ENCODE results near the gene LRP6. TPM values are rescaled to one million over a fixed set of nuclear protein-coding genes. Genes with fewer than 3 reads are reported as not detected.
"Not testable (repeated sequence)": the region's sequence is repeated elsewhere in the genome, so short reads cannot be mapped to it uniquely, and the experiment has no call there.

LRP6 gene
- total RNA-seq, 1 donor from 2014 or later: 68.5 TPM

DNA sequence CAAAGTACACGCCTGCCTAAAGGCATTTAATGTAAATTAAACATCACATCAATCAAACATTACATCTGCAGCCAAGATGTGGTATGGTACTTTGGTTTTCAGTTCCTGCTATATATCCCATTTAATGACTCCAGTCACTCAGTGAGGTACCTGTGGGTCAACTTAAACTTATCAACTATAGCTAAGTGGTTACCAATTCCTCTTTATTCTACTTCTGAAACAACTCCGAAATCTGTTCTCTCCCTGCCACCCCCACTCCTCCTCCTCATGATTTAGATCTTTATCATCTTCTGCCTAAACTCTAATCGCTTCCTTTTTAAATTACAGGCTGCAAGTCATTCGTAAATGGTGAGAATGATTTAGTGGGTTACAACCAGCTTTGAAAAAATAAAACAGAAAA, 138.2 kb downstream of the LRP6 start:
- no peak for DNase-seq (ENCODE audit: low spot score in 2 of 2)
- no peak for FAIRE-seq

DNA sequence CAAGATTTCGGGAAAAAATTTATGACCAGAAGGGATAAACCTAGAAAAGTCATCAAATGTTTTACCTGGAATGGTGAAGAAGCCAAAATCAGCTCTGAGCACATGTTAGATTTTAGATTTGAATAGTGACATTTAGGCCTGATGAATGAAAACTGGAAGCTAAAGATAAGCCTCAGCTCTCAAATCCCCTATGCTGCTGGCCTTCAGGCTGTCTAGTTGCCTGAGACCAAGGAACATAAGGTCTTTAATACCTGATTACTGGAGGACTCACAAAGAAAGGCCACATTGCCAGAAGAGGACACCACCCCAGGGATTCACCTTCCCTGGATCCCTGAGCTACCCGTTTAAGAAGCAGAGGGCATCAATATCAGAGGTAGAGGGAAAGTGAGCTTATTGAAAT, 139.5 kb downstream of the LRP6 start:
- FAIRE-seq (no peak), DNase-seq (ENCODE audit: low spot score in 2 of 2) (no peak)

DNA sequence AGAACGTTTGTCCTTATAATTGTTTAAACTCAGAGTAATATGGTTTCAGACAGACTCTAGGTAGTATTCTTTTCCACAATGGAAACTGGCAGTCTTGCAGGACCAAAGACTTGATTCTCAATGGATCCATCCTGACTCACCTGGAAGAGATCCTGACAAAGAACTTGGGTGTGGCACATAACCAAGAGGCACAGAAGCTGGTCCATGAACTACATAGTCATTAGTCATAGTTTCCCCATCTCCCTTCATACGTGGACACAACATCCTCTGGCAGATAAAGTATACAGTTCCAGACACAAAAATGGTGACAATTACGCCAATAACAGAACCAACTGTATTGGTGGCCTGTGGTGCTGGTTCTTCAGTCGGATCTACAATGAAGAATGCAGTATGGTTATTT, 140.3 kb downstream of the LRP6 start:
- DNase-seq (ENCODE audit: low spot score in 2 of 2) (no peak), FAIRE-seq (no peak)

DNA sequence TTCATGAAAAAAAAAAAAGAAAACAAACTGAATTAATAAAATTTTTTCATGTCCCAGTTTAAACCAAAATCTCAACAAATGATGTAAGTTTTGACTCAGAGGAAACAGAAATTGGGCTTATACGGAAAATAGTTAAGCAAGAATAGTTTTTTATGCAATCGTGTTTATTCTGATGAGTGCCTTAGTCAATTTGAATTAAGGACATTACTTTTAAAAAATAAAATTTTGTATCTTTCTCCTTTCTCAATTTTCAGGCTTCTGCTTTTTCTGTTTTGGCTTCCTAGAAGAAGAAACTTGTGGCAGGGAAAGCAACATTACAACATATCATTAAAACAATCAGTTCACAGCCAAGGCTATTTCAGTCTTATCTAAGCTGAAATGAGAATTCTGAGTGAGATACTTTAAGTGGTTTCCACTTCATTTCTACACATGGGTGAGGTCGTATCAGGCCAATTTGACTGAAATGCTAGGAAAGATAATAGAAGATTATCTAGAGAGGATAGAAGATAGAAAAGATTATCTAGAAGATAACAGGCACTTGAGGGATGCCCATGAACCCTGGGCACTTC, 143.7 kb downstream of the LRP6 start:
- no peak for DNase-seq (ENCODE audit: low spot score in 2 of 2)
- no peak for FAIRE-seq

DNA sequence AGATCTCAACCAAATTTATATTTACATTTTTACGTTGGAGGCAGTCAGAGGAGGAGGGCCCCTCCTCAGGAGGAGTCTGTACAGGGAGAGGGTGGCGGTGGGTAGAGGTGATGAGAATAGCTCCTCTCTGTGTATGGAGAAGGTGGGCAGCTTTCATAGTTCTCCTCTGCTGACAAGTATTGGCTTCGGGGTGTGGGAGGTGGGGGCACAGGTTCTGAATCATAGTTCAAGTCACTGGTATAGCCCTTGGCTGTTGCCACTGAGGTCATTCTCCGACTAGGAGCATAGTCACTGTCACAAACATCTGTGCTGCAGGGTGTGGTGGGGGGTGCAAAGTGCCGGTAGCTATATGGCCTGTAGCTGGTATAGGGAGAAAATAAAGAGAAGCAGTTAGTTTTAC, 145.8 kb downstream of the LRP6 start:
- DNase-seq (ENCODE audit: low spot score in 2 of 2) (no peak), FAIRE-seq (no peak)

DNA sequence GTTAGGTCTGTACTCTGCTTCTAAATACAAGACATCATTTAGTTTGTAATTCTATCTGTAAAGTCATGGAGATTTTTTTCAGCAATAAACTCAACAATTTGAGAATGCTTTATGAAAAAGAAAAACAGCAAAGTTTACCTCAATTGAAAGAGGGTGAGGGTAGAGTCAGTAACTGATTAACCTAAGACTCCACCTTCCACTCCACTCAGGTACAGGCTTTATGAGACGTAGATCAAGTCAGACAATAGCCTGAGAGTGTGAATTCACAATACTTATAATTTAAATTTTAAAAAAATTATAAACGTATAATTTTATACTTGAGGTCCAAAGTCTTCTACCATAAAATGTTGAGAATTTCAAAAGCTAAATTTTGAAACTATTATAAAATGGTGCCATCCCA, 150.2 kb downstream of the LRP6 start:
- FAIRE-seq: no peak

DNA sequence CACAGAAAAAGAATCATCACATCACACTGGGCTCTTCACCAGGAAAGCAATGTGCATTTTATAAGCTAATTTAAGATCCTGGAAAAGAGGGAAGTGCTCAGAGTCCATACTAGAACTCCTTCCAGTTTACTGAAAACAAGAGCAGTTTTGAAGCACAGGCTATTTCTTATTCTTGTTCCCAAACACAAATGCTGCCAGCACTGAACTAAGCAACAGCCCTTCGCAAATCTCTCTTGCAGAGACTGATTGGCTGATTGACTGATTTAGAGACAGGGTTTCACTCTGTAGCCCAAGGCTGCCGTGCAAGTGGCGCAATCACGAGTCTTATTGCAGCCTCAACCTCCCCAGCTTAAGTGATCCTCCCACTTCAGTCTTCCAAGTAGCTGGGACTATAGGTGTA, 151.3 kb downstream of the LRP6 start:
- DNase-seq (ENCODE audit: low spot score in 2 of 2) (no peak), FAIRE-seq (no peak)

More for the DNA sequence above, 150.2 kb downstream of the LRP6 start:
- no peak for DNase-seq (ENCODE audit: low spot score in 2 of 2)

DNA sequence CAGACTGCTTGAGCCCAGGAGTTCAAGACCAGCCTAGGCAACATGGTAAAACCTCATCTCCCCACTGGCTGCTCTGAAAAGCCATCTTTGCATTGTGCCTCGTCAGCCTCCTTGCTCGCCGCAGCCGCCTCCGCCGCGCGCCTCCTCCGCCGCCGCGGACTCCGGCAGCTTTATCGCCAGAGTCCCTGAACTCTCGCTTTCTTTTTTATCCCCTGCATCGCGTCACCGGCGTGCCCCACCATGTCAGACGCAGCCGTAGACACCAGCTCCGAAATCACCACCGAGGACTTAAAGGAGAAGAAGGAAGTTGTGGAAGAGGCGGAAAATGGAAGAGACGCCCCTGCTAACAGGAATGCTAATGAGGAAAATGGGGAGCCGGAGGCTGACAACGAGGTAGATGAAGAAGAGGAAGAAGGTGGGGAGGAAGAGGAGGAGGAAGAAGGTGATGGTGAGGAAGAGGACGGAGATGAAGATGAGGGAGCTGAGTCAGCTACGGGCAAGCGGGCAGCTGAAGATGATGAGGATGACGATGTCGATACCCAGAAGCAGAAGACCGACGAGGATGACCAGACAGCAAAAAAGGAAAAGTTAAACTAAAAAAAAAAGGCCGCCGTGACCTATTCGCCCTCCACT, 155.8 kb downstream of the LRP6 start:
- FAIRE-seq; DNase-seq (ENCODE audit: low spot score in 2 of 2): not testable (repeated sequence)

DNA sequence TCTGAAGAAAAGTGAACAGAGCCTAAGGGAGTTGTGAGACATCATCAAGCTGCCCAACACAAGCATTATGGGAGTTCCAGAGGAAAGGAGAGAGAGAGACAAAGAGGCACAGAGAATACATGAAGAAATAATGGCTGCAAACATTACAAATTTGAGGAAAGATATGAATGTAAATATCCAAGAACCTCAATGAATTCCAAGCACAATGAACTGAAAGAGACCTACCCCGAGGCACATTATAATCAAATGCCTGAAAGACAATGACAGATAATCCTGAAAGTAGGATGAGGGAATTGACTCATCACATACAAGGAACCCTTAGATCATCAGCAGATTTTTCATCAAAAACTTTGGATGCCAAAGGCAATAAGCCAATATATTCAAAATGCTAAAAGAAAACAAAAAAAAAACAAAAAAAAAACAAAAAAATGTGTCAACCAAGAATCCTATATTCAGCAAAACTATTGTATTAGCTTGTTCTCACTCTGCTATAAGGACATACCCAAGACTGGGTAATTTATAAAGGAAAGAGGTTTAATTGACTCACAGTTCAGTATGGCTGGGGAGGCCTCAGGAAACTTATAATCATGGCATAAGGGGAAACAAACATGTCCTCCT, 158.3 kb downstream of the LRP6 start:
- FAIRE-seq: no peak
- DNase-seq (ENCODE audit: low spot score in 2 of 2): no peak

DNA sequence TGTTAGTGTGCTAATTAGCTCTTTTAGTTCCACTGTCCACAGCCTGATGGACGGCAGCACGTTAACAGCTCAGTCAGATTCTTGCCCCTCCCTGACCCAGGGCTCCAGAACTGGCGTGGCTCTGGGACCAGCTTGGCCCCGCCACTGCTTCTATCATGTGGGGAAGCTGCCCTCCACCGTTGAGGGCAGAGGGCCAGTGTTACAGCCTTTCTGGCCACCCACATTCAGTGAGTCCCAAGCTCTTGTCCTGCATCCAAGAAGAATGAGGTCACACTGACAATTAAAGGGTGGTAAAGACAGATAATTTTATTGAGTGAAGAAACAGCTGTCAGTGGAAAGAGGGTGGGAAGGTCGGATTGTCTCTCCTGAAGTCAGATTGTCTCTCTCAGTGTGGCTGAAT, 159.2 kb downstream of the LRP6 start:
- FAIRE-seq: no peak

DNA sequence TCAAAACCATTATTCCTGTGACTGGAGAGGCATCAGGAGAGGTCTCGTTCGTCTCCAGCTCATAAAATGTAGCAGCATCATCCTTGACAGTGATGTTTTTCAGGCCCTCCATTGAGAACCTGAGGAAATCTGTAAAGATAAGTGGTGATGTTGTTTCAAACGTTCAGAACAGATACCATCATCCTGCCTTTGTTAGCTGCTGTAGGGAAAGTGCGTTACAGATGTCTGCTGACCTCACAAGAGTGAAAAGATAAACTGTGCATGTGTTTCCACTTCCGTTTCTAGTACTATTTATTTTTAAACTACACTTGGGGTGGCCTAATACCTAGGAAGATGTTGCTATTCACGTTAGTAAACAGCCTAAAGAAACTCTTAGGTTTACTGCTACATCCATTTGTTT, 167.7 kb downstream of the LRP6 start:
- DNase-seq (ENCODE audit: low spot score in 2 of 2): no peak
- FAIRE-seq: no peak

More for the DNA sequence above, 159.2 kb downstream of the LRP6 start:
- no peak for DNase-seq (ENCODE audit: low spot score in 2 of 2)

DNA sequence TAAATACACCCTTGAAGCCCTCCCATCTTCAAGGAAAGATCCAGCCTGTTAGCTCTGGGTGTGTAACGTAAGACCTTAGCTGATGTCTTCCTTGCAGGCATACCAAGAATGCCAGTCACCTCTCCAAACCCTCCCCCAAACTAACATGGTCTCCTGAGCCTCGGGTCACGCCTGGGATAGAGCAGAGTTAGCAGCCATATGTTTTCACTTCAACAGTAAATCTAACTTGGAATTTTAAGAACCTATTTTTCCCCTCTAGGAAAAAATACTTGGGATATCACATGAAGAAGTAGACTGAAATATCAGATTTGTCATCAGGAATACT, 168.2 kb downstream of the LRP6 start:
- FAIRE-seq: no peak
- DNase-seq (ENCODE audit: low spot score in 2 of 2): no peak

DNA sequence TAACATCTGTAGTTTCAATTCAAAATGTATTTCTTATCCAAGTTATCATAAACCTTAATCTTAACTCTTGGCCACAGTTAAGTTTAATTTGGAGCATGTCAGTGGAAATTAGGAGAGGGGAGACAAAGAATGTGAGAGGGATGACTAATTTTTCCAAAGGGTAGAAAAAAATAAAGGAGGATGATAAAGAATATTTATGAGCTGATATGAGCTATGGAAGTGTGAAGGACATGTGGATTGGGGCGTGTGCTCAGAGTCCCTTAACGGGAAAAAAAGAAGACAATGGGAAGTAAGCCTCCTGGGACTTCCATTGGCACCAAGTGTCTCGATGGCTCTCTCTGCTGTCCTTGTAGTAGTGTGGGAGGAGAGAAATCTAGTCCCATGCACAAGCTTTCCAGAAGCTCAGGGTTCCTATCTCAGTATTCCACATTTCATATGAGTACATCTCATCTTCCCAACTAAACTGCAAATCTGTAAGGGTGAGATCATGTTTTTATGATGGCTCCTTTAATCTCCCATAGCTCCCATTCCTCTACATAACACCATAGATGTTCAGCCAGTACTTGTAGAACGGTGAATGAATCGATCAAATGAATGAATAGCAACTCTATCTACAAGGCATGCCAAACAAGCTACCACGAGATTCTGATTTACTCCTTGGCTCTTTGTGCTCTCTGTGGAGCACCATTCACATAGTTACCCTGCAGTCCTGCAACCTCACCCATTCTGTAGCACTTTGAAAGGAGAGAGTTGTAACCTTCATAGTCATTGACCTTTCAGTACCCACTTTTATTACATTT, 168.8 kb downstream of the LRP6 start:
- FAIRE-seq (no peak), DNase-seq (ENCODE audit: low spot score in 2 of 2) (no peak)

DNA sequence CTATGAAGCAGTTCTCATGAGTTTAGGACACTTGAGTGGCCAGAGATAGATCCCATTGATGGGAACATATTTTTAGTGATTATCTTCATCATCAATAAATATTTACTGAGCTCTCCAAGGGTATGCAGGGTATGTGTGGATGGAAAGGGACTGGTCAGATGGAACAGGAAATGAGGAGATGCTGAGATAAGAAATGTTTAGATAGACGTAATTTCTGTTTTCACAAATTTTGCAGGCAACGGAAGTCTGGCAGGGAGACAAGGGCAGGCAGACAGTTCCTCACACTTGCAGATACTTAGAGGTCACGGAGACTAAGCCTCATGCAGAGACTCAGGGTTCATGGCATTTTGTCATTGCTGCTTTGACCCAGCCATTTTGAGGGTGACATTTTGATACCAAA, 171.8 kb downstream of the LRP6 start:
- DNase-seq (ENCODE audit: low spot score in 2 of 2) (no peak), FAIRE-seq (no peak)

DNA sequence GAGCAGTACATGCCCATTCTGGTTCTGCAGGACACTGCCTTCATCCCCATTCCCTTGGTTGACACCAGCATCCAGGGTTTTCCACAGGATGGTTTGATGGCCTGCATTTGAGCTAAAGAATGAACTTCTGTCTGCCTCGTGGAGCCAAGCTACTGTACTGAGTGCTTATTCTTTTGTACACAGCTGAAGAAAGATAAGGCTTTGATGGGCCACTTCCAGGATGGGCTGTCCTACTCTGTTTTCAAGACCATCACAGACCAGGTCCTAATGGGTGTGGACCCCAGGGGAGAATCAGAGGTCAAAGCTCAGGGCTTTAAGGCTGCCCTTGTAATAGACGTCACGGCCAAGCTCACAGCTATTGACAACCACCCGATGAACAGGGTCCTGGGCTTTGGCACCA, 172.4 kb downstream of the LRP6 start:
- DNase-seq (ENCODE audit: low spot score in 2 of 2) (no peak), FAIRE-seq (no peak)

DNA sequence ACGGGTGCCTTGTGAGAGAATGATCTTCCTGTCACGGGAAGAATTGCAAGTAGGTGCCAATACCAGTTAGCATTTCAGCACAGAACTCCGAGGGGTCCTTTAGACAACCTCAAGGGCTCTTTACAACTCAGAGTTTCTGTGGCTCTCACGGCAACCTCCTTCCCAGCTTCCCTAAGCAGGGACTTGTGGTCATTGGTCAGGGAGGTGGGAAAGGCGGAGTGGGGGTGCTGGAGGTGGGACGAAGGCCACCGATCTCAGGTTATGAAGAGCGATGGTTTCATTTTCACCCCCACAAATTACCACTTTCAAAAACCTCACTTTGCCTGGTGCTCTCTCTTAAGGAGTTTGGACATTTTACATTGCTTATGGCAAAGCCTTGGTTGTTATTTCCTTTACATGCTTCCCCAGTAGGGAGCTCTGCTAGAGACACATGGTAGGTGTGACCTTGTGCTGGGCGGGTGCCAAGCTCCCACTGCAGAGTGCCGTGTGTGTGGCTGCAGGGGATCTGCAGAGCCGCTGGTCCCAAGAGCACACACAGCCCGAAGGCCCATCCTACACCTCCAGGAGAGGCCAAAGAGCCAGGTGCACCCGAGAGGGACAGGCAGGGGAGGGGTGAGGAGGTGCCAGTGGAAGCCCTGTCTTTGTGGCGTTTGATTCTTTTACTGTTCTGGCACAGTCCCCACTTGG, 174.7 kb downstream of the LRP6 start:
- FAIRE-seq (no peak), DNase-seq (ENCODE audit: low spot score in 2 of 2) (no peak)

DNA sequence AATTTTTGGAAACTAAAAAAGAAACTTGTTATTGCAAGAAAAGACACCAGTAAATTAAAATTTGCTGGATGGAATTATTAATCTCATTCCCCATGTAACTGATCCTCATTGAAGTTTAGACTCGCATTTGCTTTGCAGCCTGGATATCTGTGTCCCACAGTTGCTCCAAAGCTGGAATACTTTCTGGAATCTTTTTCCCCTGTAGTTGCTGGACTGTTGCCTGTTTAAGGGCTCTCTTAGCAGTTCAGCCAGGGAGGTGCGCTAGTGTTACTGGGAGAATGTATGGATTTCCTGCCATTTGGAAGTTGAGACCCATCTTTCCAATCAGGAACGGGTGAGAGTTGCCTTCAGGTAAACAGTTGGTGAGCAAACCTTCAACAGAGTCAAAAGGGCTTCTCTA, 175.8 kb downstream of the LRP6 start:
- no peak for DNase-seq (ENCODE audit: low spot score in 2 of 2)
- FAIRE-seq: no peak

DNA sequence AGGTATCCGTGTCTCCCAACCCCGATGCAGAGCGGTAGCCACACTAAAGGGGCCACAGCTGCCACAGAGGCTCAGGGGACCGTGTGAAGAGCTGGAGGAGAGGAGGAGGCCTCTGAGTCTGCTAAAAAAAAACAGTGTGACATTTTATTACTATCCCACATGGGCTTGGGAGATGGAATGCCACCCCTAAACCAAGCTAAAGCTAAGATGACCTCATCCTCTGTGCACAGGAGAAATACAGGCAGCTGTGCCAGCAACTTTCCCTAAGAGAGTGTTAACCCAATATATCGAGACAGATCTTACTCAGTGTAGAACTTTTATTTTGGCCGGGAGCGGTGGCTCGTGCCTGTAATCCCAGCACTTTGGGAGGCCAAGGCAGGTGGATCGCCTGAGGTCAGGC, 178.1 kb downstream of the LRP6 start:
- no peak for FAIRE-seq
- no peak for DNase-seq (ENCODE audit: low spot score in 2 of 2)

DNA sequence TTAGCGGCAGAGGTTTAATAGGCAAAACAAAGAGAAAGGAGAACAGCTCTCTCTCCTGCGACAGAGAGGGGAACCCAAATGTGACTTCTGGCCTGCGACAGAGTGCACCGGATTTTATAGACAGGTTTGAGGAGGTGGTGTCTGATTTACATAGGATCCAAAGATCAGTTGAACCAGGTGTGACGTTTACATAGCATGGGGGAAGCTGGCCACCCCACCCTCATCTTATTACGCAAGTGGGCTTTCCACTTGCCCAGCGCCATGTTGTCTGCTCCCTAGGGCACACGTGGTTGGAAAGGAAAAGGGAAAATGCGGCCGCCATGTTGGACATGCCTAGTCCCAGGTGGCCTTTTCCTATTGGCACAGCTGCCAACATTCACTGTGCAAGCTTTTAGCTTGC, 178.7 kb downstream of the LRP6 start:
- FAIRE-seq (no peak), DNase-seq (ENCODE audit: low spot score in 2 of 2) (no peak)

DNA sequence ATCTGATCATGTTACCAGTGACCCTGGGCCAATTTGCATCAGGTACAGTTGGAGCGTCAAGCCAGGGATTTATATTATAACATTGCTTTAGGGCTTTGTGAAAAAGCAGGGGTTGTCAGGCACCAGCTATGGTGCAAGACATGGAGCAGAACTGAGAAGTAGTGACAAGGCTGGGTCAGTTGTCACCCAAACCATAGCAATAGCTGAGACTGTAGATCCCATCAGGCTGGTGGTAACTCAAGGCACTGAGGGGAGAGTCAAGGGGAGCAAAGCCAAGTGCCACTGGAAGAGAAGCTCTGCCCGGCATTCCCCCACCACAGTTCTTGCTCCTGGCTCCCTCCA, 179.2 kb downstream of the LRP6 start:
- no peak for FAIRE-seq
- no peak for DNase-seq (ENCODE audit: low spot score in 2 of 2)

DNA sequence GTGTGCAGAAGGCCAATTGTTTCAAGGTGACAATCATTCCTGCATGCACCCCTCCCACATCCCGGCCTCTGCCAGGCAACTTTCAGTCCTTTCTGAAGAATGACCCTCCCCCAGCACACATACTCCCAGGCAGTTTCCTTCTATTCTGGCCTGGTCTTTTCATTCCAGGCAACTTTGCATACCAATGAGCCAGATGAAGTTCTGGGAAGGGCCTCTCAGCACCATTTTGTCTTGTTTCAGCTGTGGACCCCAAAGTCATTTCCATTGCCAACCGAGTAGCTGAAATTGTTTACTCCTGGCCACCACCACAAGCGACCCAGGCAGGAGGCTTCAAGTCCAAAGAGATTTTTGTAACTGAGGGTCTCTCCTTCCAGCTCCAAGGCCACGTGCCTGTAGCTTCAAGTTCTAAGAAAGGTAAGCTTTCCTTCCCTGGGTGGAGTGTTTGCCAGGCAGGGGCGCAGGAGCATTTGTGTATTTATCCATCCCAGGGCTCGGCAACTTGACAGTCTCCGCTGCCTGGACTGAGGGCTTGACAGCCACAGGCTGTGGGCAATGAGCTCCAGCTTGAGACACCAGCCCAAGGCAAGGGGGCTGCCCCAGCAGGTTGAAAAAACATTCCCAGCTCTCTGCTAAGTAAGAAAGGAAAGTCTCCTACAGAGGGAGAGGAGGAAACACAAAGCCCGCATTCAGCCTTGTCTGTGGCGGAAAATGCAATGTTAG, 179.7 kb downstream of the LRP6 start:
- no peak for FAIRE-seq
- no peak for DNase-seq (ENCODE audit: low spot score in 2 of 2)

Measured in frontal cortex (tissue), 4 donors.